Left ventricle myocardium inferior (tissue), 1 donor: ENCODE measurements around the gene ARPIN. TPM values are rescaled to one million over a fixed set of nuclear protein-coding genes. Genes with fewer than 3 reads are reported as not detected.

ENCODE experiments used
- DNase-seq: peaks from one replicate; pipeline ENCODE4 v3.0.0-alpha.2; 2020
- H3K27ac ChIP-seq: fragments of 200-600 bp; replicated peaks from 2 replicates; pipeline ENCODE4 v1.8.0; 2021
- H3K27me3 ChIP-seq: fragments of 200-600 bp; 2 replicates; pipeline ENCODE4 v1.8.0; 2021; ENCODE audit warnings: low read depth
- H3K36me3 ChIP-seq: fragments of 200-600 bp; 2 replicates; pipeline ENCODE4 v1.8.0; 2021
- H3K4me1 ChIP-seq: fragments of 200-600 bp; 2 replicates; pipeline ENCODE4 v1.8.0; 2021
- H3K4me3 ChIP-seq: fragments of 200-600 bp; 2 replicates; pipeline ENCODE4 v1.8.0; 2021; ENCODE audit warnings: mild to moderate bottlenecking, moderate library complexity
- H3K9me3 ChIP-seq: fragments of 200-600 bp; replicated peaks from 2 replicates; pipeline ENCODE4 v1.8.0; 2021
- CTCF ChIP-seq: fragments of 200-600 bp; IDR thresholded peaks from 2 replicates; pipeline ENCODE4 v1.8.0; 2021; ENCODE audit warnings: antibody characterized with exemption, mild to moderate bottlenecking, borderline replicate concordance
- intact Hi-C: fragments of 100-400 bp; cut with micrococcal nuclease; formaldehyde crosslinking; loops from one replicate; pipeline ENCODE4 v1.11.0; 2022
- total RNA-seq: library from RNA; stranded (reverse); fragmentation: NEBNext Ultra II Directional; extraction: Animal tissue kit (Norgen Biotek cat#: 25700); gene quantifications from one replicate; pipeline ENCODE4 v1.2.1, GENCODE V29; 2021
- donor health status: DM: no; HTN: yes; CAD: no; lungs with severe emphysema.

The ARPIN gene
- total RNA-seq, 1 donor from 2014 or later, result 11.4 TPM

- DNase-seq, result no peak
- H3K4me1 ChIP-seq, result no peaks in the 10 kb centered on the region
- H3K4me3 ChIP-seq, result no peak overlapping the region
- no peaks in the 10 kb centered on the region for H3K36me3 ChIP-seq
- no peaks in the 10 kb centered on the region for H3K27me3 ChIP-seq
- H3K9me3 ChIP-seq, result no peaks in the 10 kb centered on the region
- no peak overlapping the region for H3K27ac ChIP-seq
- intact Hi-C loops, result no loop called here
- TF ChIP-seq CTCF, result no peak
Observed at GRCh38 chr15:89936786-89937265, 24.1 kb upstream of the ARPIN start.

GRCh38 chr15:89936051-89936785, 23.5 kb upstream of the ARPIN start:
- Histone ChIP-seq H3K4me1 (no peaks in the 10 kb centered on the region), H3K27me3 (no peaks in the 10 kb centered on the region), H3K36me3 (no peaks in the 10 kb centered on the region), H3K4me3 (no peak overlapping the region), H3K9me3 (no peaks in the 10 kb centered on the region), H3K27ac (no peak overlapping the region)
- intact Hi-C loops, result no loop called here
- no peak for DNase-seq
- no peak for TF ChIP-seq CTCF

- intact Hi-C loops, result no loop called here
- TF ChIP-seq CTCF, result no peak
- Histone ChIP-seq H3K9me3 (no peaks in the 10 kb centered on the region), H3K4me1 (no peaks in the 10 kb centered on the region), H3K4me3 (no peak overlapping the region), H3K27ac (no peak overlapping the region), H3K36me3 (no peaks in the 10 kb centered on the region), H3K27me3 (no peaks in the 10 kb centered on the region)
- no peak for DNase-seq
Observed at GRCh38 chr15:89932880-89933279, 20.1 kb upstream of the ARPIN start.

GRCh38 chr15:89928421-89928820, 15.7 kb upstream of the ARPIN start:
- no peaks in the 10 kb centered on the region for H3K36me3 ChIP-seq
- intact Hi-C loops, result no loop called here
- H3K9me3 ChIP-seq, result no peaks in the 10 kb centered on the region
- DNase-seq, result no peak
- no peaks in the 10 kb centered on the region for H3K4me1 ChIP-seq
- H3K4me3 ChIP-seq, result no peak overlapping the region
- H3K27me3 ChIP-seq, result no peaks in the 10 kb centered on the region
- no peak overlapping the region for H3K27ac ChIP-seq
- no peak for TF ChIP-seq CTCF

GRCh38 chr15:89926158-89926557, 13.4 kb upstream of the ARPIN start:
- H3K4me3 ChIP-seq, result no peak overlapping the region
- no peaks in the 10 kb centered on the region for H3K27me3 ChIP-seq
- no peaks in the 10 kb centered on the region for H3K9me3 ChIP-seq
- TF ChIP-seq CTCF, result no peak
- intact Hi-C loops, result no loop called here
- no peak for DNase-seq
- no peaks in the 10 kb centered on the region for H3K36me3 ChIP-seq
- no peak overlapping the region for H3K27ac ChIP-seq
- no peaks in the 10 kb centered on the region for H3K4me1 ChIP-seq
